HepG2 (cell line): ENCODE results near the gene FAM32A. TPM values are rescaled to one million over a fixed set of nuclear protein-coding genes. Genes with fewer than 3 reads are reported as not detected.

Source experiments
- ATRX ChIP-seq: sonication (generic); formaldehyde crosslinking; IDR thresholded peaks from 2 replicates; pipeline ENCODE4 v1.4.0; 2020; ENCODE audit warnings: missing genetic modification reagents, borderline replicate concordance
- JARID2 ChIP-seq: sonication (generic); formaldehyde crosslinking; IDR thresholded peaks from 2 replicates; pipeline ENCODE4 v1.8.1; 2023; ENCODE audit warnings: missing genetic modification reagents, inconsistent platforms; ENCODE audit not compliant: insufficient replicate concordance
- PCBP1 ChIP-seq: fragments of 200-400 bp; formaldehyde crosslinking; IDR thresholded peaks from 2 replicates; pipeline ENCODE4 v1.6.1; 2017; ENCODE audit warnings: mild to moderate bottlenecking, low read depth, low read length, borderline replicate concordance
- POLR2AphosphoS5 ChIP-seq: IDR thresholded peaks from 2 replicates; pipeline ENCODE4 v1.6.1; 2012; ENCODE audit warnings: low read depth, low read length
- PPARG ChIP-seq: conservative IDR thresholded peaks from 2 replicates; pipeline ENCODE4 v1.6.1; 2016; ENCODE audit warnings: missing biosample characterization, missing genetic modification reagents
- RFX3 ChIP-seq: IDR thresholded peaks from 2 replicates; pipeline ENCODE4 v1.6.1; 2016; ENCODE audit warnings: missing biosample characterization, missing genetic modification reagents
- SRY ChIP-seq: sonication (generic); formaldehyde crosslinking; IDR thresholded peaks from 2 replicates; pipeline ENCODE4 v1.8.0; 2022; ENCODE audit warnings: mild to moderate bottlenecking, missing genetic modification reagents
- ZNF232 ChIP-seq: sonication (generic); formaldehyde crosslinking; IDR thresholded peaks from 2 replicates; pipeline ENCODE4 v1.4.0; 2020; ENCODE audit warnings: missing genetic modification reagents, borderline replicate concordance
- ZNF572 ChIP-seq: sonication (generic); formaldehyde crosslinking; IDR thresholded peaks from 2 replicates; pipeline ENCODE4 v1.5.1; 2020; ENCODE audit warnings: mild to moderate bottlenecking, missing genetic modification reagents
- ZNF644 ChIP-seq: IDR thresholded peaks from 2 replicates; pipeline ENCODE4 v1.6.1; 2016; ENCODE audit warnings: low read depth
- ZNF777 ChIP-seq: sonication (generic); formaldehyde crosslinking; IDR thresholded peaks from 2 replicates; pipeline ENCODE4 v1.4.0; 2020; ENCODE audit warnings: missing genetic modification reagents
- polyA plus RNA-seq, 8 experiments: library from polyadenylated mRNA; depleted of rRNA in 3 of 8; stranded (reverse) in 7 of 8; unstranded in 1 of 8; fragments of >200 nt; fragmentation: Illumina TruSeq in 4 of 8; extraction: Trizol in 4 of 8; gene quantifications; 2 replicates each; pipeline versions ENCODE4 v1.2.1 to v1.2.3, GENCODE V29; 2011 to 2016; ENCODE audit warnings: low read depth in 4 of 8, missing spikeins in 1 of 8, mixed read lengths in 1 of 8; ENCODE audit not compliant: insufficient read depth in 1 of 8
- total RNA-seq, 5 experiments: library from RNA; depleted of rRNA; stranded (reverse); fragments of >200 nt; fragmentation: Illumina TruSeq; extraction: Trizol; gene quantifications; 2 replicates each; pipeline ENCODE4 v1.2.3, GENCODE V29; 2016; ENCODE audit warnings: low read depth in 1 of 5
- TF ChIP-seq, protein P1 (sequence below): sonication (generic); formaldehyde crosslinking; IDR thresholded peaks from 2 replicates; pipeline ENCODE4 v1.4.0; 2020; ENCODE audit warnings: missing genetic modification reagents, mild to moderate bottlenecking, borderline replicate concordance

Gene FAM32A
- total and polyA plus RNA-seq, 2 of the 13 experiments (the other 11 are each of a cell fraction or from before 2014, with no cell fraction given): 85.8 to 86.2 TPM

GRCh38 chr19:16185123-16185767, at the start of gene FAM32A (continued):
- TF ChIP-seq ZNF232 (CRISPR knock-in tag) (peak; percentile 56; the same call in 1 of the 2 replicates), PCBP1 (no peak), ZNF777 (CRISPR knock-in tag) (no peak), ATRX (CRISPR knock-in tag) (no peak), ZNF572 (CRISPR knock-in tag) (no peak), RFX3 (CRISPR knock-in tag) (no peak), PPARG (CRISPR knock-in tag) (0 out of 2 replicates have a peak, but pooled peaks have one; percentile 37), JARID2 (CRISPR knock-in tag) (no peak), SRY (CRISPR knock-in tag) (no peak), POLR2AphosphoS5 (peak; percentile 81), ZNF644 (CRISPR knock-in tag) (no peak)
- TF ChIP-seq, protein P1, sequence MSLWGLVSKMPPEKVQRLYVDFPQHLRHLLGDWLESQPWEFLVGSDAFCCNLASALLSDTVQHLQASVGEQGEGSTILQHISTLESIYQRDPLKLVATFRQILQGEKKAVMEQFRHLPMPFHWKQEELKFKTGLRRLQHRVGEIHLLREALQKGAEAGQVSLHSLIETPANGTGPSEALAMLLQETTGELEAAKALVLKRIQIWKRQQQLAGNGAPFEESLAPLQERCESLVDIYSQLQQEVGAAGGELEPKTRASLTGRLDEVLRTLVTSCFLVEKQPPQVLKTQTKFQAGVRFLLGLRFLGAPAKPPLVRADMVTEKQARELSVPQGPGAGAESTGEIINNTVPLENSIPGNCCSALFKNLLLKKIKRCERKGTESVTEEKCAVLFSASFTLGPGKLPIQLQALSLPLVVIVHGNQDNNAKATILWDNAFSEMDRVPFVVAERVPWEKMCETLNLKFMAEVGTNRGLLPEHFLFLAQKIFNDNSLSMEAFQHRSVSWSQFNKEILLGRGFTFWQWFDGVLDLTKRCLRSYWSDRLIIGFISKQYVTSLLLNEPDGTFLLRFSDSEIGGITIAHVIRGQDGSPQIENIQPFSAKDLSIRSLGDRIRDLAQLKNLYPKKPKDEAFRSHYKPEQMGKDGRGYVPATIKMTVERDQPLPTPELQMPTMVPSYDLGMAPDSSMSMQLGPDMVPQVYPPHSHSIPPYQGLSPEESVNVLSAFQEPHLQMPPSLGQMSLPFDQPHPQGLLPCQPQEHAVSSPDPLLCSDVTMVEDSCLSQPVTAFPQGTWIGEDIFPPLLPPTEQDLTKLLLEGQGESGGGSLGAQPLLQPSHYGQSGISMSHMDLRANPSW (CRISPR knock-in tag): no peak
